ENCODE measurements around the gene NRXN2.

Gene NRXN2

GRCh38 chr11:64698427-64698826, 24.6 kb downstream of the NRXN2 start:
- no peak for DNase-seq (ENCODE audit: low read depth)

- DNase-seq (ENCODE audit: low read depth): no peak
These were observed 25.2 kb downstream of the NRXN2 start for GRCh38 chr11:64697663-64698375.

GRCh38 chr11:64696045-64696444, 27.0 kb downstream of the NRXN2 start:
- DNase-seq (ENCODE audit: low read depth): no peak

- DNase-seq (ENCODE audit: low read depth): no peak
These were observed 27.4 kb downstream of the NRXN2 start for GRCh38 chr11:64695548-64695947.

GRCh38 chr11:64694821-64695365, 28.1 kb downstream of the NRXN2 start:
- no peak for DNase-seq (ENCODE audit: low read depth)

DNA sequence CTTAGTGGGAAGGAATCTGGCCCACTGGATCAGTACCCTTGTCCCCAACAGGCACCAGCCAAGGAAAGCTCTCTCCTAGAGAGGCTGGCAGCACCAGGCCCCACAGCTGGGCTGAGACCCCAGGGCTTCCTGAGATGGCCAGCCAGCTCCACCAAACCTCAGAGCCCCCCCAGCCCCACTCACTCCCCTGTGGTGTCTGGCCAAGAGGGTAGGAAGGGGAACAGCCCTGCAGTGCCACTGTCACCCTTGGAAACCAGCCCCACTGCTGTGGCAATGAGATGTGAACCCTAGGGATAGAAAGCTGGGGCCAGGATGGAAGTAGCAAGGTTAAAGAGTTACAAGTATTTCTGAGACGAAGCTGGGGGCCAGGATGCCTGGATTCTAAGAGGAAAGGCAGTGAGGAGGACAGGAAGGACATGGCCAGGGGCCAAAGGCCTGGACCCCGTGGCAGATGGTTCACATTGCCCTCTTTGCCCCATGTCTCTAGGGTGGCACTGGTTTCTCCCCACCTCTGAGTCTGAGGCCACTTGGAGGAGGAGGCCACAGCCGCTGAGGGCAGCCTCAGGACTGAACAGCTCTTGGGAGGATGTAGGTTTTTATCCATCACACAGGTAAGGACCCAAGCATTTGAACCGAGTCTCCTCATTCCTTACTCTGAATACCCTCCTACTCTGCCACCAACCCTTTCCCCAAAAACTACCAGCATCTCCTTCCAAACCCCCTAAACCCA, 28.8 kb downstream of the NRXN2 start:
- no peak for DNase-seq (ENCODE audit: low read depth)

GRCh38 chr11:64692764-64693331, 30.1 kb downstream of the NRXN2 start:
- no peak for DNase-seq (ENCODE audit: low read depth)

DNA sequence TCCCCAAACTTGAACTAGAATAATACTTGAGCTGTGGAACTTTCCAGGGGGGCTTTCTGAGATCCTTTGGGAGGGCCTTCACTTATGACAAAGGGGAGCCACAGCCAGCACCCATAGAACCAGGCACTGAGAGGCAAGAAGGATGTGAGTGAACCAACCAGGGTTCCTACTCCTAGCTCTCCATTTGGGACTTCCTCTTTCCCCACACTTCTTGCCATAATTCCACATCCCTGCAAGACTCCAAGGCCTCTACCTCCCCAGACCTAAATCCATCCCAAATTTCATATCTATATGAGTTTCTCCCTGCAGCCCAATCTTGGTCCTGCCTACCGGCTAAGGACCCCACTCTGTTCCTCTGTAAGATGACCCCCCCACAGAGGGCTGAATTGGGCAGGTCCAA, 31.5 kb downstream of the NRXN2 start:
- DNase-seq (ENCODE audit: low read depth): no peak

GRCh38 chr11:64690235-64690634, 32.8 kb downstream of the NRXN2 start:
- DNase-seq (ENCODE audit: low read depth): no peak

DNA sequence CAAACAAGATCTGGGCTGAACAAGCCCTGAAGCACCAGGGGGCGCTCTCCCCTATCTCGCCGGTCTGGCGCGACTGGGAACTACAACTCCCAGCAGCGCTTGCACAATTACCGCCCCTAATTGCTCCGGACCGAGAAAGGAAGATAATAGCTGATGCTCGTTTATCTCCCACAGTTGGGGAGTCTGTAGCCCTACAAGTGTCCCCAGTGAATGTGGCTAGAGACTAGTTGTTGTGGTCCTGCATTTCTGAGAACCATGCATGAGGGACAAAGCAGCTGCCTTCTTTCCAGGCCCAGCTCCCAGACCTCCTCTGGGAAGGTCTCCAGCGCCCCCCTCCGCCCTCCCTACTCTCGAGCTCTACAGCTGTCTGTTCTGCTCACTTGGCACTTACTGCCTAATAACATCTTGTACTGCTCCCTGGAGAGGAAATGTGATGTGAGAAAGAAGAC, 34.4 kb downstream of the NRXN2 start:
- peak; percentile 74 for DNase-seq (ENCODE audit: low read depth)

DNA sequence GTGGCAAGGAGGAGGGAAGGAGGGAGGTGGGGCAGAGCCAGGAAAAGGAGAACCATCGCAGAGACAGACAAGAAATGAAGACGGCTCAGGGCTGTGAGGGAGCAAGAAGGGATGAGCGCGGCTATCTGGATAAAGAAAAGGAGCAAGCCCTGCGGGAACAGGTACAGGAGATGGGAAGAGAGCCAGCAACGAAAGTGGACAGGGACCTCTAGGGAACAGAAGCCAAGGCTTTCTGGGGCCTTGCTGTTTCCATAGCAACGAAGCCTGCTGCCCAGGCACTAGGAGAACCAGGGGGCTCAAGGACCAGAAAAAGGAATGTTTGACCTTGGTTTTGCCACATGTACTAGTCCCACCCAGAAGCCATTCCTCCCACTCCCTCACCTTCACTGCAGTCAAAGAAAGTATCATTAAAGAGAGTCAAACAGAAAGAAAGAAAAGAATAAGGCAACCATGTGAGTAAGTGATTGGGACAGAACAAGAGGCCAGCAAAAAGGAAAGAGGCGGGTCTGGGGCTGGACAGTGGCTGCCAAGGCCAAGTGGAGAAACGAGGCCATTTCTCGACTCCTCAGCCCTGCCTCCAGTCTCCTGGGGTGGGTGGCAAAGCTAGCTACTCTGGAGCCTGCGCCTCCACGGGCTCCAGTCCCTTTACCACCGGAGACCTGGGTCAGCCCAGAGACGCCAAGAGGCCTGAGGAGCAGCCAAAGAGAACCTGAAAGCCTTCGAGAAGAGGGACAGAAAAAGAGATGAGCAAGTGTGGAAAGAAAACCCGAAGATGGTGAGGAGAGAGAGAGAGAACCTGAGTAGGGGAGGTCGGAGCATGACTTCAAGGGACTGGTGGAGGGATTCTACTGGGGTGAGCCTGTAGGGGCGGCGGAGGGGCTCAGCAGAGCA, 35.1 kb downstream of the NRXN2 start:
- no peak for DNase-seq (ENCODE audit: low read depth)

DNA sequence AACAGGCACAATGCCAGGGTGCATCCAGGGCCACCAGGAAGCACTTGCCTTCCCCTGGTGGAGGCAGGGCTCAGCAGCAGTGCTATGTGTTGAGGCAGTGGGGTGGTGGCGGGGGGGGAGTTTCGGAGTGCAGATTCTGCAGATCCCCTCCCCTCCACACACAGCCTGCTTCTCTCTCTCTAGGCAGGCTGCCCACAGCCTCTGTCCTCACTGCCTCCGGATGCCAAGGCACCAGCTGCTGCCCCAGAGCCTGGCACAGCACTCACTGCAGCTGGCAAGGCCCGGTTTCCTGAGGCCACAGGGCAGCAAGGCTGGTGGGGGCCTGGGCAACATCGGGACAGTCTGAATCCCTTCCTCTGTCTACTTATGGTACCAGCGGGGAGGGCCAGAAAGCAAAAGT, 35.8 kb downstream of the NRXN2 start:
- peak; percentile 14 for DNase-seq (ENCODE audit: low read depth)

DNA sequence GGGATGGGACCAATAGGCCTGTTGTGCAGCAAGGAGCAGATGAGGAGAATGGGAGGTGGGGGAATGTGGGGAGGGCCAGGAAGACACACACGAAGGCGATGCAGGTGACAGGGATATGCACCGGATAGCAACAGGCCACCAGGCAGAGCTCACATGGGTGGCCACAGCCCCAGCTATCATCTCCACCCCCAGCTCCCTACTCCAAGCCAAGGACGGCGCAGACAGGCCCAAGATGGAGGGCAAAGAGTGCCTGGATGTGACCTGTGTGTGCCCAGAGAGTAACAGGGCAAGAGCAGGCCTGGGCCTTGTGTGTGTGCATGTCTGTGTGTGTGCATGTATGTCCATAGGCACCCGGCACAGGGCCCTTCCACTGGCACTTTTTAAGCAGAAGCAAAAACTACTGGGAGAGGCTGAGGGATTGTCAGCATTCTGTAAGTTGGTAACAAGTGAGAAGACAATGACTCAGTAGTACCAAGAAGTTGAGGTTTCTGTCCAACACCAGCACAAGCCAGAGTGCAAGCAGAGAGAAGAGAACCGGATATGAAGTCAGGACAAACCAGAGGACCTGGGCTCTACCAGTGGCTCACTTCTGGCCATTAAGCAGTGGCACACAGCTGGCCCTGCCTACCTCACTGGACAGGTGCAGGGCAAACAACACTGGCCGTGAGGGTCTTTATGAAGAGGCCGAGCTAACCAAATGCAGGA, 36.4 kb downstream of the NRXN2 start:
- no peak for DNase-seq (ENCODE audit: low read depth)

GRCh38 chr11:64685536-64685935, 37.5 kb downstream of the NRXN2 start:
- no peak for DNase-seq (ENCODE audit: low read depth)

DNA sequence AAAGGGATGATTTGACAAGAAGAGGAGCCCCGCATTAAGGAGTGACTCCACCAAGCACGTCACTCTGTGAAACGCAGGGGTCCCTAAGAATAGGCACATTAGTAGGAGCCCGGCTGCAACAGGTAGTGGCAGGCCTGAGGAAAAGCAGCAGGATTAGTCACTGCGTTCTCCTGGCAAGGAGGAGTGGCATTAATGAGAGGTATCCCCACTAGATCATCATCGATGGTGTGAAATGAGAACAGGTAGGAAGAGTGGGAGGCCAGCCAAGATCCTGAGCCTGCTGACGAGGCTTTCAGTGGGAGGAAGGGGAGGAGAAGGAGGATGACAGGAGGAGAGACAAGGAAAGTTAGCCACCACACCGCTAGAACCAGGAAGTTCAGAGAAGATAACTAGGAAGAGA, 38.6 kb downstream of the NRXN2 start:
- DNase-seq (ENCODE audit: low read depth): no peak

GRCh38 chr11:64681171-64681570, 41.8 kb downstream of the NRXN2 start:
- no peak for DNase-seq (ENCODE audit: low read depth)

DNA sequence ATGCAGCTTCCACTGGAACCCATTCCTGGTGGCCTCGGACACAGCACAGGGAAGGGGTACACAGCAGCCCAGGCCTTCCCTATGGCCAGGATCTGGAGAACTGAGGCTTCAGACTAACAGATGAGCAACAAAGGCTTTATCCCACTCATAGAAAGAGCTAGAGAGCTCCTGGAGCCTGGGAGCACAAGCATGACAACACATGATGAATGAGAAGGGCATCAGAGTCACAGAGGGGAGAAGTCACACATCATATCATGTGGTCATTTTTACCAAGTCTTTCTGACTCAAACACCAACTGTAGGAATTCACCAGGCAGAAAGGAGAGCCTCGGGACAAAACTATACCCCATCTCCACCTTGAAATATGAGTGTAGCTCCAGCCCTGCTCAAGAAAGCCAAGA, 43.2 kb downstream of the NRXN2 start:
- DNase-seq (ENCODE audit: low read depth): no peak

GRCh38 chr11:64677441-64678023, 45.5 kb downstream of the NRXN2 start:
- DNase-seq (ENCODE audit: low read depth): no peak

- DNase-seq (ENCODE audit: low read depth): no peak
These were observed 46.8 kb downstream of the NRXN2 start for GRCh38 chr11:64676261-64676615.

- peak; percentile 91 for DNase-seq (ENCODE audit: low read depth)
These were observed 47.3 kb downstream of the NRXN2 start for GRCh38 chr11:64675450-64676260.
